PC-3 (cell line): ENCODE data around the gene MTA1. TPM values are rescaled to one million over a fixed set of nuclear protein-coding genes. Genes with fewer than 3 reads are reported as not detected.

Source experiments
- ATAC-seq: fragments of 200-7000 bp; cut with Tn5 transposase; 2 replicates; pipeline ENCODE4 v1.9.1; 2020; ENCODE audit warnings: mild to moderate bottlenecking, moderate library complexity
- BruUV-seq: library from RNA; stranded (reverse); fragments of 400-500 nt; replicated peaks from 2 replicates; lab custom pipeline; 2021; lab: Mats Ljungman, UMichigan
- CTCF ChIA-PET: fragments of 300-600 bp; sonication (Branson Sonifier 250); formaldehyde crosslinking; loops from one replicate; lab custom pipeline; 2022; ENCODE audit warnings: antibody characterized with exemption; lab: Charles Lee
- POLR2A ChIA-PET: fragments of 300-600 bp; sonication (Branson Sonifier 250); formaldehyde crosslinking; loops from one replicate; lab custom pipeline; 2022; ENCODE audit warnings: antibody characterized with exemption; ENCODE audit not compliant: unreplicated experiment; lab: Charles Lee
- DNase-seq: peaks from one replicate; pipeline ENCODE4 v3.0.0-alpha.2; 2015
- H2AFZ ChIP-seq: fragments of 300-600 bp; sonication (generic); 2 replicates; pipeline ENCODE4 v1.6.0; 2016; ENCODE audit warnings: antibody characterized with exemption, low read length
- H3F3A ChIP-seq: fragments of 300-600 bp; sonication (generic); one replicate; pipeline ENCODE4 v1.6.0; 2017; ENCODE audit warnings: antibody characterized with exemption, low read length, control low read depth, mild to moderate bottlenecking; ENCODE audit not compliant: unreplicated experiment
- H3K27ac ChIP-seq: fragments of 300-600 bp; sonication (generic); 2 replicates; pipeline ENCODE4 v1.5.1; 2016; ENCODE audit warnings: mild to moderate bottlenecking, low read length
- H3K27me3 ChIP-seq: fragments of 300-600 bp; sonication (generic); 2 replicates; pipeline ENCODE4 v1.6.1; 2016; ENCODE audit warnings: low read length, mixed read lengths
- H3K36me3 ChIP-seq: fragments of 300-600 bp; sonication (generic); 2 replicates; pipeline ENCODE4 v1.6.1; 2016; ENCODE audit warnings: low read depth, mixed run types, low read length, mixed read lengths
- H3K4me1 ChIP-seq: fragments of 300-600 bp; sonication (generic); 2 replicates; pipeline ENCODE4 v1.5.1; 2016; ENCODE audit warnings: low read length; ENCODE audit not compliant: insufficient read depth
- H3K4me2 ChIP-seq: fragments of 300-600 bp; sonication (generic); 2 replicates; pipeline ENCODE4 v1.6.0; 2016; ENCODE audit warnings: low read length
- H3K4me3 ChIP-seq: fragments of 300-600 bp; sonication (generic); 2 replicates; pipeline ENCODE4 v1.5.1; 2016; ENCODE audit warnings: mild to moderate bottlenecking, low read length, mixed read lengths
- H3K79me2 ChIP-seq: fragments of 300-600 bp; sonication (generic); 2 replicates; pipeline ENCODE4 v1.6.1; 2017; ENCODE audit warnings: low read length, mixed read lengths
- H3K9ac ChIP-seq: fragments of 300-600 bp; sonication (generic); 2 replicates; pipeline ENCODE4 v1.6.0; 2016; ENCODE audit warnings: mild to moderate bottlenecking, low read length
- H3K9me2 ChIP-seq: fragments of 300-600 bp; sonication (generic); replicated peaks from 2 replicates; pipeline ENCODE4 v1.6.1; 2016; ENCODE audit warnings: mixed run types, low read length, mixed read lengths
- H3K9me3 ChIP-seq: fragments of 300-600 bp; sonication (generic); 2 replicates; pipeline ENCODE4 v1.6.1; 2016; ENCODE audit warnings: low read length, mixed read lengths
- H4K20me1 ChIP-seq: fragments of 300-600 bp; sonication (generic); 2 replicates; pipeline ENCODE4 v1.6.1; 2016; ENCODE audit warnings: low read length, mixed read lengths
- EZH2 ChIP-seq: fragments of 300-600 bp; sonication (generic); IDR thresholded peaks from one replicate; pipeline ENCODE4 v1.6.1; 2017; ENCODE audit warnings: antibody characterized with exemption, mild to moderate bottlenecking, low read length; ENCODE audit not compliant: unreplicated experiment
- EZH2phosphoT487 ChIP-seq: fragments of 300-600 bp; sonication (generic); IDR thresholded peaks from 2 replicates; pipeline ENCODE4 v1.6.1; 2018; ENCODE audit warnings: mild to moderate bottlenecking, antibody characterized with exemption, low read length, borderline replicate concordance
- intact Hi-C: fragments of 100-400 bp; cut with micrococcal nuclease; formaldehyde crosslinking; loops from 2 replicates; pipeline ENCODE4 v1.9.0; 2023
- total RNA-seq: library from RNA; depleted of rRNA; stranded (reverse); fragments of >200 nt; gene quantifications from 2 replicates; pipeline ENCODE4 v1.2.3, GENCODE V29; 2014
- TF ChIP-seq, protein P1 (sequence below): fragments of 300-600 bp; sonication (generic); conservative IDR thresholded peaks from 2 replicates; pipeline ENCODE4 v1.5.1; 2017; ENCODE audit warnings: antibody characterized with exemption, low read depth, mild to moderate bottlenecking, low read length

The MTA1 gene
- total RNA-seq, 1 experiment from 2014 or later, result 82.3 TPM

DNA sequence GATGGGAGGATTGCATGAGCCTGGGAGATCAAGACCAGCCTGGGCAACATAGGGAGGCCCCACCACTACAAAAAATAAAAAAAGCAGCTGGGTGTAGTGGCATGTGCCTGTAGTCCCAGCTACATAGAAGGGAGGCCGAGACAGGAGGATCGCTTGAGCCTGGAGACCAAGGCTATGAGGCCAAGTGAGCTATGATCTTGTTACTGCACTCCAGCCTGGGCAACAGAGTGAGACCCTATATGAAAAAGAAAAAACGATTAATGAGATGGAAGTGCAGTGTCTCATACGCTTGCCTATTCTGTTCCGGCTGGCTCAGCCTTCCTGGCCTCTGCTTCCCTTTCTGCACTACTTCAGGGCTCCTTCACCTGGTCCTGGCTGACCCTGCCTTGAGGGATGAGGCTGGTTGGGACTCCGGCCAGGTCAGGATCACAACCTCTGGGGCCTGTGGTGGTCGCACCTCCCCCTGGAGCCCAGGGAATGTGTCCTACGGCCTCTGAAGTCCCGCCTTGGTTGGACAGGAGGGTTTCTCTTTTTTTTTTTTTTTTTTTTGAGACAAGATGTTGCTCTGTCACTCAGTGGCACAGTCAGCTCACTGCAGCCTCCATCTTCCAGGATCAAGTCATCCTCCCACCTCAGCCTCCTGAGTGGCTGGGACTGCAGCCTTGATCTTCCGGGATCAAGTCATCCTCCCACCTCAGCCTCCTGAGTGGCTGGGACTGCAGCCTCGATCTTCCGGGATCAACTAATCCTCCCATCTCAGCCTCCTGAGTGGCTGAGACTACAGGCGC, 82.1 kb downstream of the MTA1 start:
- ATAC-seq (no peak), DNase-seq (no peak)
- no peaks in the 10 kb centered on the region for H3K9me2 ChIP-seq
- no TSS peak for BruUV-seq
- no peaks in the 10 kb centered on the region for H3K36me3 ChIP-seq
- ChIA-PET POLR2A (no interaction called here), CTCF (no interaction called here)
- H3K79me2 ChIP-seq, result no peaks in the 10 kb centered on the region
- no peaks in the 10 kb centered on the region for H4K20me1 ChIP-seq
- H3K4me3 ChIP-seq, result no peak overlapping the region
- TF ChIP-seq EZH2phosphoT487 (no peak), EZH2 (no peak)
- TF ChIP-seq, protein P1, sequence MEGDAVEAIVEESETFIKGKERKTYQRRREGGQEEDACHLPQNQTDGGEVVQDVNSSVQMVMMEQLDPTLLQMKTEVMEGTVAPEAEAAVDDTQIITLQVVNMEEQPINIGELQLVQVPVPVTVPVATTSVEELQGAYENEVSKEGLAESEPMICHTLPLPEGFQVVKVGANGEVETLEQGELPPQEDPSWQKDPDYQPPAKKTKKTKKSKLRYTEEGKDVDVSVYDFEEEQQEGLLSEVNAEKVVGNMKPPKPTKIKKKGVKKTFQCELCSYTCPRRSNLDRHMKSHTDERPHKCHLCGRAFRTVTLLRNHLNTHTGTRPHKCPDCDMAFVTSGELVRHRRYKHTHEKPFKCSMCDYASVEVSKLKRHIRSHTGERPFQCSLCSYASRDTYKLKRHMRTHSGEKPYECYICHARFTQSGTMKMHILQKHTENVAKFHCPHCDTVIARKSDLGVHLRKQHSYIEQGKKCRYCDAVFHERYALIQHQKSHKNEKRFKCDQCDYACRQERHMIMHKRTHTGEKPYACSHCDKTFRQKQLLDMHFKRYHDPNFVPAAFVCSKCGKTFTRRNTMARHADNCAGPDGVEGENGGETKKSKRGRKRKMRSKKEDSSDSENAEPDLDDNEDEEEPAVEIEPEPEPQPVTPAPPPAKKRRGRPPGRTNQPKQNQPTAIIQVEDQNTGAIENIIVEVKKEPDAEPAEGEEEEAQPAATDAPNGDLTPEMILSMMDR, result no peak
- H3K27me3 ChIP-seq, result no peaks in the 10 kb centered on the region
- no peaks in the 10 kb centered on the region for H3K9me3 ChIP-seq
- no peak overlapping the region for H2AFZ ChIP-seq
- no peaks in the 10 kb centered on the region for H3K4me1 ChIP-seq
- intact Hi-C loops, result no loop called here
- no peak overlapping the region for H3K27ac ChIP-seq
- H3F3A ChIP-seq, result no peaks in the 10 kb centered on the region
- no peak overlapping the region for H3K9ac ChIP-seq
- H3K4me2 ChIP-seq, result no peak overlapping the region

DNA sequence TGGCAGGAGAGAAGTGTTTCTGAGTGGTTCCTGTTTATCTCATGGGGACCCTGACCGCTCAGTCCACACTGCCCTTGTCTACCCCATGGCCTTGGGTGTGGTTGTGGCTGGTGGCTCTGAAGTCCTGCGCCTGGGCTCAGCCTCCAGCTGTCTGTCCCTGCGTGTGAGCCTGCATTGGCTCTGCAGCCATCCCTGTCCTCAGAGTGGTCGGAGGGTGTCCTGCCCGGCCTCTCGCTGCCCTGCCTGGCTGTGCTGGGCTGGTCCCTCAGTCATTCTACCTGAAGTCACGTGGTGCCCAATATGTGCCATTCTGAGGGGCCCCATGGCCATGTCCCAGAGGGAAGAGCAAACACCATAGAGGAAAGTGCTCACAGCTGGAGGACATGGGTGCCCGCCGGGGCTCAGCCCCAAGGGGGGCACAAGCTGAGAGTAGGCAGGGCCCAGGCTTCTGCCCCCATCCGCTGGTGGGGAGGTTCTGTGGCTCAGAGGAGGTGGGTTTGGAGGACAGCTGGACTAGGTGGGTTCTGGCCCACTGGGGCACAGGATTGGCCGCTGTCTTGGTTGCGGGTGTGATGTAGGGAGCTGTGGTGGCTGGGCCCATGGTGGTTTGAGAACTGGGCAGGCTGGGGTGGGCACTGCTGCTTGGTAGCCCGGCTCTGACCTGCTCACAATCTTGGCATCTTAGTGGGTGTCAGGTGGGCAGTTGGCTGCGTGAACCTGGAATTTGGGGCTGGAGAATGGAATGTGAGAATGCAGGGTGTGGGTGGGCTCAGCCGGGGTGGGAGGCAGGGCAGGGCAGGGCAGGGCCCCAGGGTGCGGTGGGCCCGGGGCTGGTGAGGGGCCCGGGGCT, 83.0 kb downstream of the MTA1 start:
- CTCF ChIA-PET, result no interaction called here
- H3K79me2 ChIP-seq, result no peaks in the 10 kb centered on the region

DNA sequence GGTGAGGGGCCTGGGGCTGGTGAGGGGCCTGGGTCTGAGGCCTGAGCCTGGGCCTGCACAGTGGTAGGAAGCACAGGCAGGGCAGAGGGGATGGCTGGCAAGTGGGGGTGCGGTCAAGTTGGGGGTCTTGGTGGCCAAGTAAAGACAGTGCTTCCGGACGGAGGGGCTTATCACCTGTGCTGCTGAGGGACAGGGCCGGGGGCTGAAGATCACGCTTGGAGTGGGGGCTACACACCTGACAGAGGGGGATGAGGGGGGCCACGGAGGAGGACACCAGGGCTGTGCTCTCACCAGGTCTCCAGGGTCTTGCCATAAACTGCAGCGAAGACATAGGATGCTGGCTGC, 83.6 kb downstream of the MTA1 start:
- no peak for ATAC-seq
- TF ChIP-seq EZH2phosphoT487, result no peak
- no peak for TF ChIP-seq EZH2
- TF ChIP-seq, protein P1, result no peak

More for the DNA sequence above, 83.0 kb downstream of the MTA1 start:
- H3K9me3 ChIP-seq, result no peaks in the 10 kb centered on the region
- no peaks in the 10 kb centered on the region for H3K27me3 ChIP-seq
- H3K4me1 ChIP-seq, result no peaks in the 10 kb centered on the region
- ATAC-seq (no peak), DNase-seq (no peak)
- POLR2A ChIA-PET, result no interaction called here
- no peak overlapping the region for H3K4me2 ChIP-seq
- no peaks in the 10 kb centered on the region for H3K9me2 ChIP-seq
- H3K36me3 ChIP-seq, result no peaks in the 10 kb centered on the region
- no peak for TF ChIP-seq EZH2
- no peaks in the 10 kb centered on the region for H3F3A ChIP-seq
- H4K20me1 ChIP-seq, result no peaks in the 10 kb centered on the region
- H3K4me3 ChIP-seq, result no peak overlapping the region
- no peak overlapping the region for H2AFZ ChIP-seq
- no peak overlapping the region for H3K9ac ChIP-seq
- H3K27ac ChIP-seq, result no peak overlapping the region
- BruUV-seq, result no TSS peak
- intact Hi-C loops, result no loop called here

More for the DNA sequence above, 83.6 kb downstream of the MTA1 start:
- no peaks in the 10 kb centered on the region for H3K4me1 ChIP-seq
- no peaks in the 10 kb centered on the region for H3K9me2 ChIP-seq
- no peak overlapping the region for H3K27ac ChIP-seq
- no peaks in the 10 kb centered on the region for H4K20me1 ChIP-seq
- DNase-seq, result no peak
- no peaks in the 10 kb centered on the region for H3K79me2 ChIP-seq
- no peaks in the 10 kb centered on the region for H3K27me3 ChIP-seq
- ChIA-PET CTCF (no interaction called here), POLR2A (no interaction called here)
- intact Hi-C loops, result no loop called here
- H3K36me3 ChIP-seq, result no peaks in the 10 kb centered on the region
- H3K9me3 ChIP-seq, result no peaks in the 10 kb centered on the region
- no peak overlapping the region for H2AFZ ChIP-seq
- H3K9ac ChIP-seq, result no peak overlapping the region
- H3K4me2 ChIP-seq, result no peak overlapping the region
- no peak overlapping the region for H3K4me3 ChIP-seq
- no TSS peak for BruUV-seq
- H3F3A ChIP-seq, result no peaks in the 10 kb centered on the region
